Measurements from ENCODE around the gene GMPR.

GMPR gene

DNA sequence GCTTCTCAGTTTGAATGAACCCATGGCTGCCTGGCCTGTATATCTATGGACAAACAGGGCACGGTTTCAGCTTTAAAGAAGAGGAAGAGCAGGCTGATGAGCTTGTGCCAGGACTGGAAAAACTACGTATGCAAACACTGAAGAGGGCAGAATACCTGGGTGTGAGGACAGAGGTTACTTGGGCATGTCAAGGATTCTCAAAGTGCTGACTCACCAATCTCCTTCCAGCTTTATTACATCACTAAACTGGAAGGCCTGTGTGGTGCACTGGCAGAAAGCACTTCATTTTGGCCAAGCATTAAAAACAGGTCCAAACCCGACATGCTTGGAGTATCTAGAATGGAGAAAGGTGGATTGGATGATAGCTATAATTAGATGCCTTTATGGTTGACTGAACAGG lies 95.2 kb downstream of the GMPR start:
- DNase-seq: no peak

DNA sequence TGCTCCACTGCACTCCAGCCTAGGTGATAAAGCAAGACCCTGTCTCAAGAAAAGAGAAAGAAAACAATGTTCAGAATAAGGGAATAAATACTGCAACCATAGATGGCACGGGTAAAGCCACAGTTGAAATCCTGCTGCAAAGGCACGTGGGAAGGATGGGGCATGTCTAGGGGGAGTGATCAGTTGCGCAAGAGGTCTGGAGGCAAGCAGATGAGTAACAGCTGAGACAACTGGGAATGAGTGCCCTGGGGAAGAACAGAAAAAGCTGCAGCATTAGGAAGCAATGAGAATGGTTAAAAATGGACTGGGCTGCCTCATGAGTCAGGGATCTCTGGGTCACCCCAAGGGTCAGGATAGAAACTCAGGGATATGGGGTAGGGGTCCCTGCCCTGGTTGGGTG lies 96.3 kb downstream of the GMPR start:
- DNase-seq: no peak

DNA sequence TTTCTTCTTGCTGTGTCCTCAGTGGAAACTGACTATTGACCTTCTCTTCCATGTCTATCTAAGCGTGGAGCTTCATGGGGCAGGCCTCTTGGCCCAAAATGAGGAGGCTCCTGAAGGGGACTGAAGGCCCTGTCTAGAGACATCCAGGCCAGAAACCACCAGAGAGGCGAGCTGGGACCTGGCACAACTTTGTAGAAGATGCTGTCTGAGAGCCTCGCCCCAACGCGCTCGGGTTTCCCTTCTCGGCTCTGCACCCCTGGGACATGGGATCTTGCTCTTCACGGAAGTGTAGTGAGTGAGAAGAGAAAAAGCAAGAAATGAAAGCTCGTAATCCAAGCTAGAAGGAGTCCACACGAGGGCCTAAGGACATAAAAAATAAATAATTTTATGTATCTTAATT lies 96.8 kb downstream of the GMPR start:
- no peak for DNase-seq

DNA sequence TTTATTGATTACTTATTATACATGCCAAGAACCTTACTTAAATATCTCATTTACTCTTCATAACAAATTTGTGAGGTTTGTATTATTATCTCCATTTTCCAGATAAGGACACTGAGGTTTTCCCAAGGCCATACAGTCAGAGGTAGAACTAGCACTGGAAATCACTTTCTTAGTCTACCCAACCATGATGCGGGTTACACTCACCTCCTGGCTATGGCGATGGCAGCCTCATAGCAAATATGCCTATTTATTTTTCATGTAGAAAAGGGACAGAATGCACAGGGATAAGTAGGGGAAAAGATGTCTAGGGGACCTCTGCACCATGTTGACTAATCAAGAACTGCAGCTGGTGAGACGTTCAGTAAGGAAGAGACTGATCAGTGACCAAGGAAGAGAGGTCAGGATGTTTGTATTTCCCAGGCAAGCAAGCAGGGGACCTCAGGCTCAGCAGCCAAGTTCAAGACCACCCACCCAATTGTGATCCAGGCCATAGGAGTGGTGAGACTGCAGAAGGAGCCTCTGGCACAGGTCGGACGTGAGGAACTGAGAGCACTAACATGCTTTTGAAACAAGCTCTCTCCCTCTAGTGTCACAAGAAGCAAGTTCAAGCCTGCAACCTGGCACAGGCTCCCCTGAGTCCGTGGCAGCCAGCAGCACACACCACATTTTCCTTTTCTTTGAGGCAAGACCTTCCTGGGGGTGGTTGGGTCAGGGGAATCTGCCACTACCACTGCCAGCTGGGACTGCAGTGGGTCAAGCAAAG lies 97.8 kb downstream of the GMPR start:
- no peak for DNase-seq

DNA sequence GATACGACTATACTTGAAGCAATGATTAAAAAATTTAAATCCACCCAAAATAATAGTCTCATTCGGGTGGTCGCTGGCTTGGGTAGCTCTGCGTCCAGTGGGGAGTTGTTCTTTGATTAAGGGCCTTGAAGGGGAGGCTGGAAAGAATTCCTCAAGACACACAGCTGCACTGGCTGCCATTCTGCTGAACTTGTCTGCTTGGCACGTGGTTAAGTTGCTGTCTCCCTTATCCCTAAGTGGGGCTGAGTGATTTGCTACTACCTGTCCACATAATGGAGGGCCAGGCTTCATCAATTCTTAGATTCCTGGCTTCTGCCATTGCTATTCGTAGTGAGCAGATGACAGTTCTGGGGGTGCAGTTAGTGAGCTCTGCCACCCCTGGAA lies 98.5 kb downstream of the GMPR start:
- DNase-seq: no peak

DNA sequence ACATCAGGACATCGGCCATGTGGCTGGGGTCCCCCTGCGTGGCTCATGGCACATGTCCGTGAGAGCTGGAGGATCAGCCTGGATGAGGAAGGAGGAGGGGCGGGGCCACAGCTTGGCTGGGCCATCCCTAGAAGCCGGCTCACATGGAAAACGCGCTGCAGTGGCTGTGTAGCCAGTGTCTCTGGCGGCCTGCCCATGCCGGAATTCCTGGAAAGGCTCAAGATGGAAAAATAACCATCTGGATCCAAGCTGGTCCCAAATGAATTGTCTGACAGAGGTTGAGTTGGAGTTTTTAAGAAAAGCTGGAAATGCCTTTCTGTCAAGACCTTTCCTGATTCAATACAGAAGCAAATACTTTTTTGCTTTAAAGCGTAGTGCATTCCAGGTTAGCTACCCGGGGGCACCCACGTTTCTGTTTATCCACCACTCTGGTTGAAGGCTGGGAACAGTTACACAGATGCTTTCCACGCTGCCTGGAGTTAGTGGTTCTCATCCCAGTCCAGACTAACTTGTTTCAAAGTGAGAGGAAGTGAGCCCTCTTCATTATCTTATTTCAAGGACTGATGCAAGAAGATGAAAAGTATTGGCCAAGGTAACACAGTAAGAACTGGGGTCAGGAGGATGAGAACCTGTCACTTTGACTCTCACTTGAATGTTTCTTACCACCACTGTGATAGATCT lies 99.0 kb downstream of the GMPR start:
- peak; percentile 22 for DNase-seq

DNA sequence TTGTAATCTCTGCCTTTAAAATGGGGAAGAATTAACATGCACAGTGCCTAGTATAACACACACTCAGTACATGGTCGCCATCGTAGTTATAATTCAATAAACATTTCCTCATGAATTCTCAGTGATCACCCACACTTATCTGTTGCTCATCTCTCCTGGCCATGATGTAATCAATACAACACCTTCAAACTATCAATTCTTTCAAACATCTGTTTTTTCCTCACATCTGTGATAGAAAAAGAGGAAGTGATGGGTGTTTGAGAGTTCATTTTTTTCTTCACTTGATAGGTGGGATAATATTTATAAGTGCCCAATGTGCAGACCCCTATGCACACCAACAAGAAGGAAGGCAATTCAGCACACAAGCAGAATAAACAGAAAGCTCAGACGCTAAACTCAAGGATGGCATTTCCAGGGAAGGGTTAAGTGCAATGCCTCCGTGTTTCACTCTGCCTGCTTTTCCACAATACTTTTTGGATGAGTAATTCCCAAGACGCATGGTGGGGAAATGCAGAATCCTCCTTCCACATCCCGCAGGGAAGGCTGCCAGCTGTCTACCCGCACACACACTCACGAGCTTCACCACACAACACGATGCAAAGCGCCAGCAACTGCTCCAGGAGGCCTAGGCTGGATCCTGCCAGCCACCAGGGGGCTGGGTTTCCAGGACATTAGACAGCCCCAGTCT lies 100.3 kb downstream of the GMPR start:
- DNase-seq: peak; percentile 52

DNA sequence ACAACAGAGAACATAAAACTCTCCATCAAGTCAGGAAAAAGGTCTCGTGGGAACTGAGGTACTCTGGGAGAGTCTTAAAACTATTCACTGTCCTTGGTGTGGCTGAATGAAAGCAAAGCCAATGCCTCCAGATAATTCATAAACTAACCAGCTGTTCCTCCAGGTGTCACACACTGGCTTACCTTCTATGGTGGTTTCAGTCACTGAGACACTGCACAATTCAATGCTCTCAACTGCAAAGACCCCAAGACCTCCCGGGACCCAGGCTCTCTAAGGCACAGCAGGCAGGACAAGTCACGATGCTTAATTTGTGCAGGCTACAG lies 100.8 kb downstream of the GMPR start:
- no peak for DNase-seq

DNA sequence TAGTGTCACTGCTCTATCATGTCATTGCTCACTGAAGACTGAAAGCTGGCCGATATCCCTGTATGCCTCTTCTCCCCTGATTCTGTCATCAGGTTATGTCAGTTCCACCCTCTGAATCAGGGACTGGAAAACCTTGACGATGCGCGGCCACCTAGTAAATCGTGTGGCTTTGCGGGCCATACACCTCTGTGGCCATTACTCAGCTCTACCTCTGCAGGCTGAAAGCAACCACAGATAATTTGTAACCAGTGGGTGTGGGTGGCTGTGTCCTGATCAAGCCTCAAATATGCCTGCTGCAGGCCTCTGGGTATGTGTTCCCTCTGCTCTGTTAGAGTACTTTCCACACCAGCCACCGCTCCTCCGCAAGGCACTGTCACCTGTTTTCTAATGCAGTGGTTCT lies 105.2 kb downstream of the GMPR start:
- DNase-seq: no peak

DNA sequence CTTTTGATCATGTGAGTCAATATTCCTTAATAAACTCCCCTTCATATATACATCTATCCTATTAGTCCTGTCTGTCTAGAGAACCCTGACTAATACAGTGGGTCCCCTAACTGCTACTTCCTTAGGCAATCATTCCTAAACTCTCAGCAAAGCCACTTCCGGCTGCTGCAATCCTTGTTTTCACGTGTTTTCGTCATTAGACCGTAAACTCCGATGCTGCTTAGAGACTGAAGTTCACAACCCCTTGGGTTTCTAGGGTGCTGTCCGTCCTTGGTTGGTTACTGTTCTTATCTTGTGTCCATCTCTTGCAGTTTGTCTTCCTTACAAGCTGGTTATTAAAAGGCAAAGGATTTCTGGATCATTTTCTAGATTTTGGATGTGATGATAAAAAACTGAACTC lies 106.4 kb downstream of the GMPR start:
- DNase-seq: no peak

All from NCI-H82 (cell line).